Astrocyte (in vitro differentiated cells and primary cell): ENCODE data around the gene CADM1. TPM values are rescaled to one million over a fixed set of nuclear protein-coding genes. Genes with fewer than 3 reads are reported as not detected.
A peak's percentile ranks its signal among the peaks of the same experiment; 100 is the strongest.

ENCODE experiments used
- DNase-seq: peaks from one replicate; pipeline ENCODE4 v3.0.0-alpha.2; 2010; ENCODE audit warnings: low read depth
- FAIRE-seq: peaks from 2 replicates; lab custom pipeline; 2011; peaks lifted over from hg19 to GRCh38; lab: Jason Lieb, UNC
- H2AFZ ChIP-seq: 2 replicates; pipeline ENCODE4 v1.6.0; 2012; ENCODE audit warnings: low read depth, low read length, inconsistent platforms
- H3K27ac ChIP-seq: 2 replicates; pipeline ENCODE4 v1.5.1; 2011; ENCODE audit warnings: low read depth, low read length, inconsistent platforms
- H3K27me3 ChIP-seq: 2 replicates; pipeline ENCODE4 v1.6.0; 2011; ENCODE audit warnings: low read length, inconsistent platforms; ENCODE audit not compliant: insufficient read depth
- H3K36me3 ChIP-seq: 2 replicates; pipeline ENCODE4 v1.5.1; 2011; ENCODE audit warnings: low read length, inconsistent platforms; ENCODE audit not compliant: insufficient read depth
- H3K4me1 ChIP-seq: 2 replicates; pipeline ENCODE4 v1.5.1; 2011; ENCODE audit warnings: low read length, inconsistent platforms; ENCODE audit not compliant: insufficient read depth
- H3K4me2 ChIP-seq: 2 replicates; pipeline ENCODE4 v1.6.0; 2012; ENCODE audit warnings: low read length, inconsistent platforms
- H3K4me3 ChIP-seq: 2 replicates; pipeline ENCODE4 v1.5.1; 2011; ENCODE audit warnings: low read depth, mild to moderate bottlenecking, low read length, inconsistent platforms; ENCODE audit not compliant: insufficient read depth
- H3K79me2 ChIP-seq: 2 replicates; pipeline ENCODE4 v1.6.0; 2012; ENCODE audit warnings: mild to moderate bottlenecking, low read length, inconsistent platforms; ENCODE audit not compliant: insufficient read depth
- H3K9ac ChIP-seq: 2 replicates; pipeline ENCODE4 v1.6.0; 2012; ENCODE audit warnings: mild to moderate bottlenecking, low read length, inconsistent platforms
- H3K9me3 ChIP-seq: 2 replicates; pipeline ENCODE4 v1.5.1; 2012; ENCODE audit warnings: low read depth, mild to moderate bottlenecking, low read length, inconsistent platforms; ENCODE audit not compliant: insufficient read depth
- H4K20me1 ChIP-seq: 2 replicates; pipeline ENCODE4 v1.6.0; 2012; ENCODE audit warnings: low read length, inconsistent platforms; ENCODE audit not compliant: insufficient read depth
- H3K27ac Mint-ChIP-seq: one replicate; pipeline ENCODE4 v1.8.0; 2021; ENCODE audit warnings: mild to moderate bottlenecking, mixed read lengths; ENCODE audit not compliant: unreplicated experiment
- H3K27me3 Mint-ChIP-seq: one replicate; pipeline ENCODE4 v1.8.0; 2021; ENCODE audit warnings: low read depth, mixed read lengths; ENCODE audit not compliant: unreplicated experiment
- H3K36me3 Mint-ChIP-seq: one replicate; pipeline ENCODE4 v1.8.0; 2021; ENCODE audit warnings: low read depth, mixed read lengths; ENCODE audit not compliant: unreplicated experiment
- H3K4me1 Mint-ChIP-seq: one replicate; pipeline ENCODE4 v1.8.0; 2021; ENCODE audit warnings: low read depth, mixed read lengths; ENCODE audit not compliant: unreplicated experiment
- H3K4me3 Mint-ChIP-seq: one replicate; pipeline ENCODE4 v1.8.0; 2021; ENCODE audit warnings: mild to moderate bottlenecking, moderate library complexity, mixed read lengths; ENCODE audit not compliant: unreplicated experiment
- H3K9me3 Mint-ChIP-seq: one replicate; pipeline ENCODE4 v1.8.0; 2021; ENCODE audit warnings: mild to moderate bottlenecking, mixed read lengths; ENCODE audit not compliant: unreplicated experiment
- CTCF ChIP-seq: IDR thresholded peaks from 2 replicates; pipeline ENCODE4 v1.5.1; 2011; ENCODE audit warnings: low read depth, mild to moderate bottlenecking, inconsistent platforms, low read length, moderate library complexity; ENCODE audit not compliant: insufficient read depth
- EZH2 ChIP-seq: IDR thresholded peaks from 2 replicates; pipeline ENCODE4 v1.6.1; 2012; ENCODE audit warnings: mild to moderate bottlenecking, low read length, inconsistent platforms; ENCODE audit not compliant: insufficient read depth
- total RNA-seq: library from RNA; stranded (reverse); gene quantifications from 2 replicates; pipeline ENCODE4 v1.2.1, GENCODE V29; 2021

The CADM1 gene
- total RNA-seq, 1 donor from 2014 or later = 414 TPM

- DNase-seq (no peak), FAIRE-seq (no peak)
- Histone ChIP-seq H3K4me3 (no peak overlapping the region), H3K36me3 (no peaks in the 10 kb centered on the region), H3K9me3 (no peaks in the 10 kb centered on the region), H3K4me2 (no peak overlapping the region), H3K9ac (no peak overlapping the region), H3K27ac (no peak overlapping the region), H2AFZ (no peak overlapping the region), H3K27me3 (no peaks in the 10 kb centered on the region), H3K4me1 (peaks cover 28% of the 10 kb centered on the region), H3K79me2 (peaks cover 37% of the 10 kb centered on the region), H4K20me1 (no peaks in the 10 kb centered on the region)
- TF ChIP-seq EZH2 (no peak), CTCF (no peak)
- Mint-ChIP-seq H3K27ac (peak overlapping the region; percentile 38), H3K4me3 (no peak overlapping the region), H3K36me3 (peaks cover 3% of the 10 kb centered on the region), H3K9me3 (no peaks in the 10 kb centered on the region), H3K4me1 (peaks cover 66% of the 10 kb centered on the region), H3K27me3 (no peaks in the 10 kb centered on the region)
Observed at GRCh38 chr11:115462004-115462541, 42.1 kb downstream of the CADM1 start.

GRCh38 chr11:115460512-115460911, 43.7 kb downstream of the CADM1 start:
- no peaks in the 10 kb centered on the region for H3K27me3 ChIP-seq
- Mint-ChIP-seq H3K4me3 (no peak overlapping the region), H3K4me1 (peaks cover 74% of the 10 kb centered on the region), H3K27me3 (no peaks in the 10 kb centered on the region), H3K36me3 (peaks cover 2% of the 10 kb centered on the region), H3K27ac (no peak overlapping the region), H3K9me3 (no peaks in the 10 kb centered on the region)
- H3K79me2 ChIP-seq = peaks cover 35% of the 10 kb centered on the region
- no peak overlapping the region for H3K4me2 ChIP-seq
- no peak overlapping the region for H3K4me3 ChIP-seq
- H3K9me3 ChIP-seq = no peaks in the 10 kb centered on the region
- no peak overlapping the region for H2AFZ ChIP-seq
- TF ChIP-seq CTCF (no peak), EZH2 (no peak)
- FAIRE-seq (no peak), DNase-seq (no peak)
- no peaks in the 10 kb centered on the region for H3K36me3 ChIP-seq
- no peak overlapping the region for H3K27ac ChIP-seq
- no peak overlapping the region for H3K9ac ChIP-seq
- peaks cover 30% of the 10 kb centered on the region for H3K4me1 ChIP-seq
- no peaks in the 10 kb centered on the region for H4K20me1 ChIP-seq

GRCh38 chr11:115459563-115459962, 44.7 kb downstream of the CADM1 start:
- TF ChIP-seq EZH2 (no peak), CTCF (no peak)
- Histone ChIP-seq H3K4me2 (peak overlapping the region; percentile 58), H3K36me3 (no peaks in the 10 kb centered on the region), H2AFZ (no peak overlapping the region), H3K9ac (no peak overlapping the region), H3K9me3 (no peaks in the 10 kb centered on the region), H3K4me3 (no peak overlapping the region), H3K27ac (peak overlapping the region; percentile 46), H3K79me2 (peaks cover 36% of the 10 kb centered on the region), H3K4me1 (peaks cover 27% of the 10 kb centered on the region), H4K20me1 (no peaks in the 10 kb centered on the region), H3K27me3 (no peaks in the 10 kb centered on the region)
- FAIRE-seq (no peak), DNase-seq (peak; percentile 93)
- no peaks in the 10 kb centered on the region for H3K9me3 Mint-ChIP-seq
- peak overlapping the region; percentile 0 for H3K4me3 Mint-ChIP-seq
- no peaks in the 10 kb centered on the region for H3K36me3 Mint-ChIP-seq
- H3K27ac Mint-ChIP-seq = peak overlapping the region; percentile 21
- H3K27me3 Mint-ChIP-seq = no peaks in the 10 kb centered on the region
- peaks cover 70% of the 10 kb centered on the region for H3K4me1 Mint-ChIP-seq
